ENCODE results near the gene FOXN4.

Gene FOXN4

GRCh38 chr12:109277899-109278762 is 31.0 kb downstream of the FOXN4 start:
- DNase-seq, result no peak

- no peak for DNase-seq
Measured at GRCh38 chr12:109277255-109277898, 31.7 kb downstream of the FOXN4 start.

- DNase-seq, result no peak
Measured at GRCh38 chr12:109276160-109276559, 32.9 kb downstream of the FOXN4 start.

GRCh38 chr12:109275173-109275572 is 33.9 kb downstream of the FOXN4 start:
- DNase-seq, result no peak

GRCh38 chr12:109274381-109274780 is 34.7 kb downstream of the FOXN4 start:
- no peak for DNase-seq

GRCh38 chr12:109273354-109273753 is 35.7 kb downstream of the FOXN4 start:
- peak; percentile 75 to 93 (median 84) for DNase-seq

- no peak for DNase-seq
Measured at GRCh38 chr12:109271418-109271817, 37.7 kb downstream of the FOXN4 start.

GRCh38 chr12:109270494-109270893 is 38.6 kb downstream of the FOXN4 start:
- no peak for DNase-seq

GRCh38 chr12:109269428-109269827 is 39.7 kb downstream of the FOXN4 start:
- DNase-seq, result no peak

GRCh38 chr12:109268896-109269295 is 40.2 kb downstream of the FOXN4 start:
- DNase-seq, result no peak

GRCh38 chr12:109267361-109267760 is 41.7 kb downstream of the FOXN4 start:
- no peak for DNase-seq

GRCh38 chr12:109266106-109266879 is 42.8 kb downstream of the FOXN4 start:
- DNase-seq, result no peak

- no peak for DNase-seq
Measured at GRCh38 chr12:109264943-109265650, 44.0 kb downstream of the FOXN4 start.

GRCh38 chr12:109264095-109264942 is 44.8 kb downstream of the FOXN4 start:
- peak; percentile 18 to 95 (median 57) for DNase-seq

- no peak for DNase-seq
Measured at GRCh38 chr12:109263439-109263838, 45.6 kb downstream of the FOXN4 start.

- no peak for DNase-seq
Measured at GRCh38 chr12:109261939-109262338, 47.1 kb downstream of the FOXN4 start.

GRCh38 chr12:109261087-109261486 is 48.0 kb downstream of the FOXN4 start:
- no peak for DNase-seq

- no peak for DNase-seq
Measured at GRCh38 chr12:109259545-109259895, 49.6 kb downstream of the FOXN4 start.

- DNase-seq, result no peak
Measured at GRCh38 chr12:109258607-109259544, 50.2 kb downstream of the FOXN4 start.

GRCh38 chr12:109258201-109258600 is 50.9 kb downstream of the FOXN4 start:
- DNase-seq, result no peak

GRCh38 chr12:109256011-109256410 is 53.1 kb downstream of the FOXN4 start:
- DNase-seq, result no peak

All from NCI-H1417 (cell line).